Kasumi-1 (cell line): ENCODE results near the gene MCF2L2.
"Not testable (repeated sequence)": the region's sequence is repeated elsewhere in the genome, so short reads cannot be mapped to it uniquely, and the experiment has no call there.

Source experiments
- DNase-seq, 2 experiments: peaks; one replicate each; lab custom pipeline; 2025; lab: John Stamatoyannopoulos, UW

MCF2L2 gene, protein sequence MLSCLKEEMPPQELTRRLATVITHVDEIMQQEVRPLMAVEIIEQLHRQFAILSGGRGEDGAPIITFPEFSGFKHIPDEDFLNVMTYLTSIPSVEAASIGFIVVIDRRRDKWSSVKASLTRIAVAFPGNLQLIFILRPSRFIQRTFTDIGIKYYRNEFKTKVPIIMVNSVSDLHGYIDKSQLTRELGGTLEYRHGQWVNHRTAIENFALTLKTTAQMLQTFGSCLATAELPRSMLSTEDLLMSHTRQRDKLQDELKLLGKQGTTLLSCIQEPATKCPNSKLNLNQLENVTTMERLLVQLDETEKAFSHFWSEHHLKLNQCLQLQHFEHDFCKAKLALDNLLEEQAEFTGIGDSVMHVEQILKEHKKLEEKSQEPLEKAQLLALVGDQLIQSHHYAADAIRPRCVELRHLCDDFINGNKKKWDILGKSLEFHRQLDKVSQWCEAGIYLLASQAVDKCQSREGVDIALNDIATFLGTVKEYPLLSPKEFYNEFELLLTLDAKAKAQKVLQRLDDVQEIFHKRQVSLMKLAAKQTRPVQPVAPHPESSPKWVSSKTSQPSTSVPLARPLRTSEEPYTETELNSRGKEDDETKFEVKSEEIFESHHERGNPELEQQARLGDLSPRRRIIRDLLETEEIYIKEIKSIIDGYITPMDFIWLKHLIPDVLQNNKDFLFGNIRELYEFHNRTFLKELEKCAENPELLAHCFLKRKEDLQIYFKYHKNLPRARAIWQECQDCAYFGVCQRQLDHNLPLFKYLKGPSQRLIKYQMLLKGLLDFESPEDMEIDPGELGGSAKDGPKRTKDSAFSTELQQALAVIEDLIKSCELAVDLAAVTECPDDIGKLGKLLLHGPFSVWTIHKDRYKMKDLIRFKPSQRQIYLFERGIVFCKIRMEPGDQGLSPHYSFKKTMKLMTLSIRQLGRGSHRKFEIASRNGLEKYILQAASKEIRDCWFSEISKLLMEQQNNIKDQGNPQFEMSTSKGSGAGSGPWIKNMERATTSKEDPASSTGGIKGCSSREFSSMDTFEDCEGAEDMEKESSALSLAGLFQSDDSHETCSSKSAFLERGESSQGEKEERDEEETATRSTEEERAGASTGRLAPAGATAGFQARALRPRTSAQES

DNA sequence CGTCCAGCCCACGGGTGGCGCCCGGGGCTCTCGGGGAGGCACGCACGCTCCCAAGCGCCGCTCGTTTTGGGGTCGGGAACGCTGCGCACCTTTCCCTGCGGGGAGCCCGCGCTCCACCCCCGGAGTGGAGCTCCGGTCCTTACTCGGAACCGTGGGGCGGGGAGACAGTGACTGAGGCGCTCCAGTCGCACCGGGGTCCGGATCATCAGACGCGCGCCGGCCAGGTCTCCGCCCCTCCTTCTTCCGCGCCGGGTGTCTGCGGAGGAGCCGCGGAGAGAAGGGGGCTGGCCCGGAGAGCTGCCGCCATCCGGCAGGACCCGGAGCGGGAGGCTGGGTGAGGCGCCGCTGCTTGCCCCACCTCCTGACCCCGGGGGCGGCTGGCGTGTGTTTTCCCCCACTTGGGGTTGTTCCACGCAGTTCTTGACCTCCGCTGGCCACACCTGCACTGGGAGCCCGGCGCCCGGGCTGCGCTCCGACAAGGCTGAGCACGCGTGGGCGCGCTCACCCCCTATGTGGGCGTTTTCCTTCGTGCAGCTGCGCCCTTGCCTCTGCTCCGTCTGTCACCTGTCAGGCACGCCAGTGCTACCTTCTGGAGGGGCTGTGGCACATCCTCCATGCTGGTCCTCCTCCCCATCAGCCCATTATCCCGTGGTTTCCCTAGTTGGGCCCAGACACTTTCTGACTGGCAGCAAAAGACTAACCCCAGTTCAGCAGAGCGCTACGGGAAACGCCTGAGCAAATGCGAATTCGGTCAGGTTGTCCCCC is at the start of gene MCF2L2:
MCF2L2 (minus strand) TSS at position 173 of the 765 bp plus-strand sequence. CDS start 642 bp downstream, outside the sequence.
- DNase-seq, result peak; percentile 50 to 61

DNA sequence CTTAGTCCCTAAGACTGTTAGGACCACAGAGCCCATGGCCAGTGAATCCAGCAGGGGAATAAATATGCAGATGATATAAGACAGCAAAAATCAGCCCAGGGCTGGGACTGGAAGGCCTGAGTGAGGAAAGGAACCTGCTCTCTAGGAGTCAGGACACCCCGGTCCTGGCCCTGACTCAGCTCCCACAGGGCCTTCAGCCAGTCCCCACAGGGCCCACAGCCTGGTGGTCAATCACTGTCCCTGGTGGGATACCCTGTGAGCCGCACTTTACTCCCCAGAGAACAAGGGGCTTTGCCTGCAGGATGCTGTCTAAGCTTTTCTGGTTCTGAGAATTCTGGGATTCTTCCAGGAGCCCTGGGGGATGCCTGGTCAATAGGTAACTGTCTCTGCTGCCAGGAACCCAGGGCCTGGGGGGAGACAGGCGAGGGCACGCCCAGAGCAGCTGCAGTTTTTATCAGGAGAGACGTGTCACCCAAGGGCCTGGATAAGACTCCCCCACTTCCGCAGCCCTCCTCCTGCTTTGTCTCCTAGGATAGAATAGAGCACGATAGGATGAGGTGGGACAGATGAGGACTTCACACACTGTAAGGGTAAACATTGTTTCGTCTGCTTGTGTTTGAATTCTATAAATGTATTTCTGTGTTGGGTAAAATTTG is 49.5 kb upstream of the MCF2L2 start:
- DNase-seq, result no peak

DNA sequence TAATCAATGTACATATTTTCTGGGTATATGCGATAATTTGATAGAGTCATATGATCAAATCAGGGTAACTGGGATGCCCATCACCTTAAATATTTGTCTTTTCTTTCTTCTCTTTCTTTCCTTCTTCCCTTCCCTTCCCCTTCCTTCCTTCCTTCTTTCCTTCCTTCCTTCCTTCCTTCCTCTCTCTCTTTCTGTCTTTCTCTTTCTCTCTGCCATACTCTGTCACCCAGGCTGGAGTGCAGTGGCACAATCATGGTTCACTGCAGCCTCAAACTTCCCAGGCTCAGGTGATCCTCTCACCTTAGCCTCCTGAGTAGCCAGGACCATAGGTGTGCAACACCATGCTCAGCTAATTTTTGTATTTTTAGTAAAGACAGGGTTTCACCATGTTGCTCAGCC is 47.3 kb upstream of the MCF2L2 start:
- DNase-seq, result not testable (repeated sequence)

DNA sequence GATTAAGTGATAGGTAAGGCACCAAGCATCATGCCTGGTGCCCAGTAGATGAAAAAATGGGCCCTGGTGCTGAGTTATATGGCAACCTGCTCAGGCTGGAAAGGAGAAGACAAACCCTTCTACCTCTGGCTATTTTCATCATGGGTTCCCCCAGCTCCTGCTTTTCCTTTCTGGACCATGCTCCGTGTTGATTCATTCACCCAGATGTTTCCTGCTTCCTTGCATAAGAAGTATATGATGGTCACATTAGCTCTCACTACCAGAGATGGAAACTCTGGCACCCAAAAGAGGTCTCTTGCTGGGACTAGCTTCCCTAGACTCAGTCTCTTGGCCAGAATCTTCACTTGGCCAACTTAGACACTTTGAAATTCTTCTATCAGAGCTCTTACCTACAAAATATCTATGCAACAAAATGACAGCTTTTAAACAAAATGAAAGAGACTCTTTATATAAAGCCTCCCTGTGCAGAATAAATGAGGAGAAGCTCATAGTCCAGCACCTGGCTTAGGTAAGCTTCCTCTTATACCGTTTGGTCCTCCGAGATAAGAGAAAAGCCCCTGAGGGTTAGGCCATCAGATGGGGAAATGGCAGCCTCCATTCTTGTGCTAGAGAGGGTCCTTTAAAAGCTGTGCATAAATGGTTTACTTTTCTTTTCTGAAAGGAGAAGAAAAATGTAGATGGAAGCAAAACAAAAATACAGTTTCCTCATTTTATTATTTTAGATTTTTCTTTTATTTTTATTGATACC is 46.8 kb upstream of the MCF2L2 start:
- DNase-seq, result peak; percentile 40 to 44

DNA sequence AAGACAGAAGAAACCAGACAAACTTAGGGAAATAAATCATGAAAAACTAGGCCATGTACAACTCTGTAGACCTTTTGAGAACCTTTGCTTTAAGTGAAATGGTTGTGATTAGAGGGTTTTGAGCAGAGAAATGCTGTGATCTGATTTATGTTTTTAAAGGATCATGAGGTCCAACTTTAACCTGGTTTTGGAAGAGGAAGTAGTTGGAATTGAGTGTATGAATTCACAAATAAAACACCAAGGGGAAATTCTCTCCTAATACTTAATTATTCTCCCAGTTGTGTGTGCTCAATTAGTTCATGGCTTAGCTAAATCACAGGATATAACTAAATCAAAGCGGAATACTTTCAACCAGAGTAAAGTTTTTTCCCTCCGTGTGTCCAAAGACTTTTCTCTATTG is 45.5 kb upstream of the MCF2L2 start:
- DNase-seq, result no peak

DNA sequence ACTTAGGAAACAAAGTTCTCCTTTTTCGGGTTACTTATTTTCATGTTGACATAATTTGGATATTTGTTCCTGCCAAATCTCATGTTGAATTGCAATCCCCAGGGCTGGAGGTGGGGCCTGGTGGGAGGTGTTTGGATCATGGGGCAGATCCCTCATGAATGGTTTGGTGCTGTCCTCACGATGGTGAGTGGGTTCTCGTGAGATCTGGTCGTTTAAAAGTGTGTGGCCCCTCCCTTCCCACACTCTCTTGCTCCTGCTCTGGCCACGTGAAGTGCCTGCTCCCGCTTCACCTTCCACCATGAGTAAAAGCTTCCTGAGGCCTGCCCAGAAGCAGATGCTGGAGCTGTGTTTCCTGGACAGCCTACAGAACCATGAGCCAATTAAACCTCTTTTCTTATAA is 43.7 kb upstream of the MCF2L2 start:
- no peak for DNase-seq

DNA sequence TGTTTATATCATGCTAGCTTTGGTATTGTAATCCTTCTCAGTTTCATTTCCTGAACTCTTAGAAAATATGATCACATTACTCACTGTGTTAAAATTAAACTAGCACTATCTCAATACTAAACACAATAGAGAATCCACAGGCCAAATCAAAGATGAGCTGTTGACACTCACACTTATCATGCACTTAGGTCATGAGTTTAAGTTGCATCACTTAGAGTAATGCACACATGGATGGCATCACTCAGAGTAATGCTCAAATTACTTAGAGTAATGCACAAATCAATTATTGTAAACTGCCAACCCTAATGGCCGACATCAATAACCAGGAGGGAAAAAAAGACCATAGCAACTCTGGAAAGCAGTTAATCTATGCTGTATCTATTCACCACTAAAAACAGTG is 40.0 kb upstream of the MCF2L2 start:
- no peak for DNase-seq

DNA sequence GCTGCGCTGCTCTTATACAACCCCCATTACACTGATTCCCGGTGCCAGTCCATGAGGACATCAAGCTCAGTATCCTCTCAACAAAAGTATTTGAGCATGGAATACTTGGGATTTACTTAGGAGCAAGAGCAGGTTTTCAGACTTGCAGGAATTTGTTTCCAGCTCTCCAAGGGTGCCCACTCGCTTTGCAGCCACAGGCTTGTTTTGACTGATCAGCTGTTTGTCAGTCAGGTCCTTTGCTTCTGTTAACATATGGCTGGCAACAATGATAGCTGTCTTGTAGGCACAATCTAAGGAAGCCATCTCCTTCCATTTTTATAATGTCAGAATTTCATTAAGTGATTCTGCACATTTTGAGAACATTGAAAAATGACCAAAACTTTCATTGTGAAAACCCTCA is 38.2 kb upstream of the MCF2L2 start:
- no peak for DNase-seq

DNA sequence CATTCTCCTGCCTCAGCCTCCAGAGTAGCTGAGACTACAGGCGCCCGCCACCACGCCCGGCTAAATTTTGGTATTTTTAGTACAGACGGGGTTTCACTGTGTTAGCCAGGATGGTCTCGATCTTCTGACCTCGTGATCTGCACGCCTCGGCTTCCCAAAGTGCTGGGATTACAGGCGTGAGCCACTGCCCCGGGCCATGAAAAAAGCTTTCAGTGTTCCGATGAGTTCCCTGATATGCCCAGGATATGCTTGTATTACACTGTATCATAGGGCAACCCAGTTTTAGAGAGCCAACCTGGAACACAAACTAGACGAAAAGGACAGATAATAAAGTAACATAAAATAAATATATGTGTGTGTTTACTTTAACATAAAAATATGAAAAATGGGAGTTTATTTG is 37.3 kb upstream of the MCF2L2 start:
- DNase-seq, result not testable (repeated sequence)

DNA sequence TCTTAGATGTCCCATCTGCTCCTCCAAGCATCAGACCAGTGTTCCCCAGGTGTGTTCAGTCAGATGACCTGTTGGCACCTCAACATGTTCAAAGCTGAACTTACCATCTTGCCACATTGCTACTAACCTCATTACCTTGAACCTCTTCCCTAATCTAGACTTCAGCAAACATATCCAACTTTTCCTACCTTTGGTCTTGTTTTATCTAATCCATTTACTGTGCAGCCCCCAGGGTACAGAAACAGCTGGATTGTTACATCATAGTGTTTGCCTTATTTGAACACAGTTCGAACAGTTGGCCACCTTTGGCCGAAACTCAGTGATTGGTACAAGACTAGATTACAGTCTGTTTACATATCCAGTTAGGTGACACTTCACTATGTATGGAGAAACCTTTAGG is 36.1 kb upstream of the MCF2L2 start:
- no peak for DNase-seq

DNA sequence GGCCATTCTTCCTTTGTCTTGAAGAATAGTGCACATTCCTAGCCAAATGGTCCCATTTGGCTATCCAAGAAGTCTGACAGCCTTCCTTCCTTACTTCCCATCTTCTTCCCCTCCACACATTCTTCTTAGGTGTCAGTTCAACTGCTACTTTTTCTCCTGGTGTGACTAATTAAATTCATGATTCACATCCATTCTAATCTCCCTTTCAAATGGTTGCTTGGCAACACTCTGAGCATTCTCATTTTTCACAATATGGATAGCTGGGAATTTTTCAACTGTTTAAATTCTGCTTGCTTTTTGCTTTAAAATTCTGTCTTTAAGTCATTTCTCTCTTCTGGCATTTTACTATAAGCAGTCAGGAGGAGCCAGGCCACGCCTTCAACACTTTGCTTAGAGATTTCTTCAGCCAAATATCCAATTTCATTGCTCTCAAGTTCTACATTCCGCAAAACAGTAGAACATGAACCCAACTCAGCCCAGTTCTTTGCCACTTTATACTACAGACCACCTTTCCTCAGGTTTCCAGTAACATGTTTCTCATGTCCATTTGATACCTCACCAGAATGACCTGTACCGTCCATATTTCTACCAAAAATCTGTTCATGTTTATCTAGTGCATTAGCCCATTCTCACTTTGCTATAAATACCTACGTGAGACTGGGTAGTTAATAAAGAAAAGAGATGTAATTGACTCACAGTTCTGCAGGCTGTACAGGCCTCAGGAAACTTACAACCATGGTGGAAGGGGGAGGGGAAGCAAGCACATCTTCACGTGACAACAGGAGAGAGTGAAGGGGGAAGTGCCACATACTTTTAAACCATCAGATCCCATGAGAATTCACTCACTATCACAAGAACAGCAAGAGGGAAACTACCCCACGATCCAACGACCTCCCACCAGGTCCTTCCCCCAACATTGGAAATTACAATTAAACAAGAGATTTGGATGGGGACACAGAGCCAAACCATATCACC is 31.9 kb upstream of the MCF2L2 start:
- DNase-seq, result no peak

DNA sequence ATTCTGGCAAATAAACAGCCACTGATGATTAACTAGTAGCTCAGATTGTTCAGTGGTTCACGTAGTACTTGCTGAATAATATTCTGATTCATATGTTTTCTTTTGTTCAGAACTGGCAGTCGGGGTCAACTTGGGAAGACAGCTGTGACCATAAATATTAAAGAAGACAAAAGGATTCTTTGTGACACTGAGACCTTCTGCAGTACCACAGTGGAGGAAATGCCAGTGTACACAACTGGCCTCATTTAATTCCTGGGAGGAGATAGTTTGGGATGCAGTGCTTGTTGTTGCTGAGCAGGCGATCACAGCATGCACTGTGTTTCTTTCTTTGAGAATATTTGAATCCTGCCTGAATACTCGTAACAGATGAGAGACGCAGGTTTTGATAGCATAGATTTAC is 26.7 kb upstream of the MCF2L2 start:
- no peak for DNase-seq

DNA sequence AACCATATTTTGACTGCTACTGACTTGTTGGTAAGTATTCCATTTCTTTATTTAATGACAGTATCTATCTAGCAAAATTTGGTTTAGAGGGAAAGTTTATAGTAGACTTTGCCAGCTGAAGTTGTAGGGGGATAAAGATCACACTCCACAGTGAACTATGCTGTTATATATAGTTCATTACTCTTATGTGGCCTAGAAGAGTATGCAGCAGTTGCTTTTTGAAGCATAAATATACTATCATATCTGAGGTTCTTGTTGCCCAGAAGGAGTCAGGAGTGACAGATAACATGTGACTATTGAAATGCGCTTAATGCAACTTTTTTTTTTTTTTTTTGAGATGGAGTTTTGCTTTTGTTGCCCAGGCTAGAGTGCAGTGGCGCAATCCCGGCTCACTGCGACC is 25.6 kb upstream of the MCF2L2 start:
- DNase-seq, result no peak

DNA sequence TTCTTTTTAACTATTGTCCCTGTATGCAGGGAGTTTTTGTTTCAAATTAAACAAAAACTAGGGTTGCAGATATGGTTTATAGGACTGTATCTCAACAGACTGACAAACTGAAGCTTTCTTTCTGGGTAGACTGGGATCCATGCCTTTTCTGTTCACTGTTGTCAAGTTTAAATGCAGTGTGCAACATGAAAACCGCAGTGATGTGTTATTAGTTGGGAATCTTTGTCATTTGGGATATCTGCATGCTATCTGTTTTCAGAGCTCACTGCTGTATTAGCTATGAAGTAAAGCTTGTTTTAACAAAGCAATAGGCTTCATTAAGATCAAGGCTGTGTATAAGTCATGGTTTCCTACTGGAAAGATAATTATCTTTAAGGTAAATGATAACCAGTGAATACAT is 21.4 kb upstream of the MCF2L2 start:
- no peak for DNase-seq

DNA sequence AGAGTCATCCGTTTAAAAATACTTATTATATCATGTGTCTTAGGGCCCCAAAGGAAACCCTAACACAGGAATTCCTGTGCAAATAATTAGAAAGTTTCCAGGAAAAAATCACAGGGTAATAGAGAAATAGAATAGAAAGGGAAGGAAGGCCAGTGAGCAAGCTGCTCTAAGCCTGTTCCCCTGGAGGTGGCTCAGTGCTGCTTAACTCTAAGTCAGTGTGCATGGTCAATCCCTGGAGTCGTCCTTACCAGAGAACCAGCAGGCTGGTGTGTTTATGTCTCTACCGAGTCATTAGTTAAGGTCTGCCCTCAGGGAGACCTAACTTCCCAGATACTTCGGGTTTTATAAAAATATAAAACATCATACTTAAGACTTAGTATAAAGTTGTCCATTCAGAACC is 21.0 kb upstream of the MCF2L2 start:
- DNase-seq, result peak; percentile 30 to 35

DNA sequence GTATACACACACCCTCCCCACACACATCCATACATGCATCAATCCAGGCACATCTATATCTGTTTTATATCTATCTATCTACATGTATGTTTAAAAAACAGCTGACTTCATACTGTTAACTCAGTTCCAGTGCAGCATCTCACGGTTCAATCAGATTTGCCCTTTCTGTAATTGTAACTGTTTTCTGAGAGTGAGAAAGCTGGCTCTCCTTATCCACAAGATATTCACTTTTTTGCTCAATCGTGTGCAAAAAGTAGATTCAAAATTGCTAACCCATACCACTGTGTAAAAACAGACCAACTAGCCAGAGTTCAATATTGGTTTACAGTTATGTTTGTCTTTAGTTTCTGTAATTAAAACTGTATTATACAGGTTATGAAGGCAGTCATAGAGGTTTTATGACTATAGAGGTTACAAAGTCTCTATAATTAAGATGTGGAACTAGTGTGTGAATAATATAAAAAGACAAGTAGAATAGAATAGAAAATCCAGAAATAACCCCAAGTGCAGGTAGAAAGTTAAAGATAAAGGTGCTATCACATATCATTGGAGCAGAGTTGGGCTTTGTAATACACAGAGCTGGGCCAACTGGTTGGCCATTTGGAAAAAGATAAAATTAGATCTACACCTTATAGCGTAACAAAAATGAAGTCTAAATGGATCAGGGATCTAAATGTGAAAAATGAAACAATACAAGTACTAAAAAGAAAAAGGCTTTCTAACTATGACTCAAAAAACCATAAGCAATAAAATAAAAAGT is 20.1 kb upstream of the MCF2L2 start:
- DNase-seq, result no peak

DNA sequence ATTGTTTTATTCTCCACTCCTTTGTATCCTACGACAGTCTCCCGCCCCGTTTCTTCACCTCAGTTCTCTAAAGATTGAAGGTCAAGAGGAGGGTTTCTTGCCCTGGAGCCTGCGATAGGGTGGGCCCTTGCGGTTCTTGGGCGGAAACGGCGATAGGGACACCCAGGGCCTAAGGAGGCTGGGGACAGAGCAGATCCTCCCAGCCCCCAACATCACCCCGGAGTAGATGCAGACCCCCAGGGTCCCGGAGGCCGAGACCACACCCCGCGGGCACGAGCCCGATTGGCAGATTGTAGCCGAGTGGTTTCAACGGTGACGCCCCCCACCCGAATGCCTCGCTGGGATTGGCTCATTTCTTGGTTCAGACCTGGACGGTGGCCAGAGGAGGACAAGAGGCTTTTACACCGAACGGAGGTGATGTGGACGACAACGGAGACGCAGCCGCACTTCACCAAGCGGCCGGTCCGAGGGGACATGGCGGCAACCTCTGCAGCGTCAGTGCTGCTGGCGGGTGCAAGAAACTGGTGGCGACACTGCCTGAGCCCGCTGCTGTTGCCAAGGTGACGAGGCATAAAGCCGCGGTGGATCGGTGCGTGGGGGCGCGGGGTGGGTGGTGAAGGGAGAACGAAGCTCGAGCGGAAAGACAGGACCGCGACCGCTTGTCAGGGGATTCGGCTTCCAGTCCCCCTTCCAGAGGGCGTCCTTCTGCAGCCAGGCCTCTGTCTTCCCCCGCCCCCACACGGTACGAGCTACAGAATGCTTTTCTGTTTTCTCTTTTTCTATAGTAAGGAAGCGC is 19.0 kb upstream of the MCF2L2 start:
- DNase-seq, result peak; percentile 77

DNA sequence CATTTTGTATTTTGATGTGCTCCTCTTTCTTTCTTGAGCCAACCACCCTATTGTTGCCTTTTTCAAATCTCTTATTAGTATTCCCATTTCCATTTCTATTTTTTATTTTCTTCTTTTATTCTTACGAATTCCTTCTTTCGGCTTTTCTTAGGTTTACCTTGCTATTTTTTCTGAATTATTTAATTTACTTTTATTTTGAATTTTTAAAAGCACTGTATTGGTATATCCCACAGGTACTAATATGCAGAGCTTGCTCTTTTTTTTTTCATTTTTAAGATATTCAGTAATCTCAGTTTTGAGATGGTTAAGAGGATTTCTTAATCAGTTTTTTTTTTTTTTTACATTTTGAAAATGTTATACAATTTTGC is 18.4 kb upstream of the MCF2L2 start:
- no peak for DNase-seq
